ENCODE results near the gene ZFP92. TPM values are rescaled to one million over a fixed set of nuclear protein-coding genes. Genes with fewer than 3 reads are reported as not detected.
A peak's percentile ranks its signal among the peaks of the same experiment; 100 is the strongest.

Gene ZFP92
- total RNA-seq, 1 donor from 2014 or later = 1.5 TPM

DNA sequence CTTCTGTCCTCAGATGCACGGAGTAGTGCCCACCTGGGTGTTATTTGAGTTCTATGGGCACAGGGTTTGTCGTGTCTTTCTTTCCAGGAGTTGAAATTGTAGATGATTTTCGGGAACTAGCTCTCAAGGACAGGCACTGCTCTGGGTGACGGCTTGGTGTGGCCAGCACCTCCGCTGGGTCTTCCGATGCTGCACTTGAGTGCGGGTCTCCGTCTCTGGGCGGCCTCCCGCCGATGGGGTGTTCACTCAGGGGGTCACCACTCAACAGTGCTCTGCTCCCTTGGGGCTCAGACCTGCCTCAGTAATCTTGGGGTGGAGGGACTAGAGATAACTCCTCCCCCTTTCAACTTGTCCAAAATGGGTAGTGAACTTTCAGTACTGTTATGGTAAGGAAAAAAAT lies 2.5 kb downstream of the ZFP92 start:
- peaks cover 6% of the 10 kb centered on the region for H3K27me3 Mint-ChIP-seq (ENCODE audit: low read depth)
- peaks cover 3% of the 10 kb centered on the region for H3K4me1 Mint-ChIP-seq (ENCODE audit: low read depth)
- H3K4me3 Mint-ChIP-seq (ENCODE audit: unreplicated experiment) = no peak overlapping the region
- H3K9me3 Mint-ChIP-seq (ENCODE audit: low read depth) = peaks cover 11% of the 10 kb centered on the region
- DNase-seq (ENCODE audit: low spot score) = peak; percentile 70
- TF ChIP-seq, protein P1, sequence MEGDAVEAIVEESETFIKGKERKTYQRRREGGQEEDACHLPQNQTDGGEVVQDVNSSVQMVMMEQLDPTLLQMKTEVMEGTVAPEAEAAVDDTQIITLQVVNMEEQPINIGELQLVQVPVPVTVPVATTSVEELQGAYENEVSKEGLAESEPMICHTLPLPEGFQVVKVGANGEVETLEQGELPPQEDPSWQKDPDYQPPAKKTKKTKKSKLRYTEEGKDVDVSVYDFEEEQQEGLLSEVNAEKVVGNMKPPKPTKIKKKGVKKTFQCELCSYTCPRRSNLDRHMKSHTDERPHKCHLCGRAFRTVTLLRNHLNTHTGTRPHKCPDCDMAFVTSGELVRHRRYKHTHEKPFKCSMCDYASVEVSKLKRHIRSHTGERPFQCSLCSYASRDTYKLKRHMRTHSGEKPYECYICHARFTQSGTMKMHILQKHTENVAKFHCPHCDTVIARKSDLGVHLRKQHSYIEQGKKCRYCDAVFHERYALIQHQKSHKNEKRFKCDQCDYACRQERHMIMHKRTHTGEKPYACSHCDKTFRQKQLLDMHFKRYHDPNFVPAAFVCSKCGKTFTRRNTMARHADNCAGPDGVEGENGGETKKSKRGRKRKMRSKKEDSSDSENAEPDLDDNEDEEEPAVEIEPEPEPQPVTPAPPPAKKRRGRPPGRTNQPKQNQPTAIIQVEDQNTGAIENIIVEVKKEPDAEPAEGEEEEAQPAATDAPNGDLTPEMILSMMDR (IDR thresholded peaks at IDR 0.05) = no peak
- no peak overlapping the region for H3K27ac Mint-ChIP-seq (ENCODE audit: unreplicated experiment)
- H3K36me3 Mint-ChIP-seq (ENCODE audit: low read depth) = no peaks in the 10 kb centered on the region

DNA sequence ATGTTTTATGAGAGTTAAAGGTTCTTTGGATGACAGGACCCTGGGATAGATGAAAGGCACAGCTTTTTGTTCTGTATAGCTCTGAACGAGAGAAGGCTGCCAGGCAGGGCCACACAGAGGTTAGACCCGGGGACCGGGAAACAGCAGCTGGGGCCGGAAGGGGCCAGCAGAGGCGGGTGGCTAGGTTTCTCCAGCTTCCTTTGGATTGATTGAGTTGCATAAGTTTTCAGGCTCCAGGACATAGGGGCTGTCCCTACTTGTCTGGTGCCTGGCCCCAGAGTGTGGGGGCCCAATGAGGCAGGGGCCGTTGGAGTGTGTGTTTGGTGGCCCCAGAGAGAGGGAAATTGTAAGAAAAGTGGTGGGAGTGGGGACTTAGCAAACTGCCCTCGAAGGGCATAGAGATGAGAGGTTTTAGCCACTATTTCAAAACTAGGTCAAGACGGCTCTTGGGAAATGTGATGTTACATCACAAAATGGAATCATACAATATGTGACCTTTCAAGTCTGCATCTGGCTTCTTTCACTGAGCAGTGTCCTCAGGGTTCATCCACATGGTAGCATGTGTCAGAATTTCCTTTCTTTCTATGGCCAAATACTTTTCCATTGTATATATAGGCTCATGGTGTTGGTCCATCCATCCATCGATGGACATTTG lies 3.7 kb downstream of the ZFP92 start:
- H3K27me3 Mint-ChIP-seq (ENCODE audit: low read depth) = peaks cover 6% of the 10 kb centered on the region
- H3K4me3 Mint-ChIP-seq (ENCODE audit: unreplicated experiment) = no peak overlapping the region
- DNase-seq (ENCODE audit: low spot score) = peak; percentile 53

DNA sequence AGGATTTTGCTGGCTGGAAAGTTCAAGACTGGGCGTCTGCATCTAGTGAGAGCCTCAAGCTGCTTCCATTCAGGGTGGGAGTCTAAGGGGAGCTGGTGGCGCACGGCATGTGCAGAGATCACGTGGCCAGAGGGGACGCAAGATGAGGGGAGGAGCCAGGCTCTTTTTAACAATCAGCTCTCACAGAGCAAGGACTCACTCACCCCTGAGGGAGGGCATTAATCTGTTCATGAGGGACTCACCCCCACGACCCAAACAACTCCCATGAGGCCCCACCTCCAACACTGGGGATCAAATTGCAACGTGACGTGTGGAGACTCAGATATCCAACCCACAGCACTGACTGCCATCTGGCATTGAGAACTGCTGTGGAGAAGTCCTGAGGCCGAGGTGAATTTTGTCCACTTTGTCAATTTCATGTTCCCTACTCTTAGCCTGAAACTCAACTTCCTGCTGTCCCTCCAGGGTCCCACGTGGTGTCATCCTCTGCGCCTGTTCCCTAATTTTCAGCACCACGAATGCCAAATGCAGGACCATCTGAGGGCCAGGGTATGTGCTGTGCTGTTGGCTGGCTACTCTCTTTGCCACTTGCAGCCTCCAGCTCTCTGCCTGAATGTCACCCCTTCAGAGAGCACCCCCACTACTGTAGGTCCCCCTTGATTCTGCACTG lies 5.6 kb downstream of the ZFP92 start:
- DNase-seq (ENCODE audit: low spot score) = peak; percentile 49
- H3K4me3 Mint-ChIP-seq (ENCODE audit: unreplicated experiment) = no peak overlapping the region
- TF ChIP-seq, protein P1 (IDR thresholded peaks at IDR 0.05) = no peak
- peaks cover 2% of the 10 kb centered on the region for H3K4me1 Mint-ChIP-seq (ENCODE audit: low read depth)
- H3K36me3 Mint-ChIP-seq (ENCODE audit: low read depth) = peaks cover 1% of the 10 kb centered on the region
- no peak overlapping the region for H3K27ac Mint-ChIP-seq (ENCODE audit: unreplicated experiment)
- peaks cover 11% of the 10 kb centered on the region for H3K9me3 Mint-ChIP-seq (ENCODE audit: low read depth)
- peaks cover 6% of the 10 kb centered on the region for H3K27me3 Mint-ChIP-seq (ENCODE audit: low read depth)

More for the DNA sequence above, 3.7 kb downstream of the ZFP92 start:
- Mint-ChIP-seq H3K4me1 (ENCODE audit: low read depth) (peaks cover 3% of the 10 kb centered on the region), H3K9me3 (ENCODE audit: low read depth) (peaks cover 11% of the 10 kb centered on the region), H3K27ac (ENCODE audit: unreplicated experiment) (no peak overlapping the region), H3K36me3 (ENCODE audit: low read depth) (no peaks in the 10 kb centered on the region)
- TF ChIP-seq, protein P1 (IDR thresholded peaks at IDR 0.05) = no peak

DNA sequence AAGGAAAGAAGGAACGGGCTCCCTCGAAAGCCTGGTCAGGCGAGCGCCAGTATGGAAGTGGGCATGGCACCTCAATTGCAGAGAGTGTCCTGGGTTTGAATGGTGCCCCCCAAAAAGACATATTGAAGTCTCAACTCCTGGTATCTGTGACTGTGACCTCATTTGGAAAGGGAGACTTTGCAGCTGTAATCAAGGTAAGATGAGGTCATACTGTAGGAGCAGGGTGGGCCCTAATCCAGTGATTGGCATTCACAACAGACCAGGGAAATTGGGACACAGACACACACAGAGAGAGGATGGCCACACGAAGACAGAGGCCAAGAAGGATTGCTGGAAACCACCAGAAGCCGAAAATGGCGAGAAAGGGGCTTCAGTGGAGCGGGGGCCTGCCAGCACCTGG lies 6.4 kb downstream of the ZFP92 start:
- no peak overlapping the region for H3K27ac Mint-ChIP-seq (ENCODE audit: unreplicated experiment)

DNA sequence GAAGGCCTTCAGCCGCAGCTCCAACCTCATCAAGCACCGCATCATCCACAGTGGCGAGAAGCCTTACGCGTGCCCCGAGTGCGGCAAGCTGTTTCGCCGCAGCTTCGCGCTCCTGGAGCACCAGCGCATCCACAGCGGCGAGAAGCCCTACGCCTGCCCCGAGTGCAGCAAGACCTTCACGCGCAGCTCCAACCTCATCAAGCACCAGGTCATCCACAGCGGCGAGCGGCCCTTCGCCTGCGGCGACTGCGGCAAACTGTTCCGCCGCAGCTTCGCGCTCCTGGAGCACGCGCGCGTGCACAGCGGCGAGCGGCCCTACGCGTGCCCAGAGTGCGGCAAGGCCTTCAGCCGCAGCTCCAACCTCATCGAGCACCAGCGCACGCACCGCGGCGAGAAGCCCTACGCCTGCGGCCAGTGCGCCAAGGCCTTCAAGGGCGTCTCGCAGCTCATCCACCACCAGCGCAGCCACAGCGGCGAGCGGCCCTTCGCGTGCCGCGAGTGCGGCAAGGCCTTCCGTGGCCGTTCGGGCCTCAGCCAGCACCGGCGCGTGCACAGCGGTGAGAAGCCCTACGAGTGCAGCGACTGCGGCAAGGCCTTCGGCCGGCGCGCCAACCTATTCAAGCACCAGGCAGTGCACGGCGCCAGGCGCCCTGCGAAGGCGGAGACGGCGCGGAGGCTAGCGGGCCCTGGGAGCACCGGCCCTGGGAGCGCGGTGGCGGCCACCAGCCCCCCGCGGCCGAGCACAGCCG lies 9.8 kb downstream of the ZFP92 start:
- Mint-ChIP-seq H3K9me3 (ENCODE audit: low read depth) (peaks cover 5% of the 10 kb centered on the region), H3K4me3 (ENCODE audit: unreplicated experiment) (no peak overlapping the region), H3K27me3 (ENCODE audit: low read depth) (peaks cover 3% of the 10 kb centered on the region), H3K4me1 (ENCODE audit: low read depth) (no peaks in the 10 kb centered on the region), H3K27ac (ENCODE audit: unreplicated experiment) (no peak overlapping the region), H3K36me3 (ENCODE audit: low read depth) (peaks cover 3% of the 10 kb centered on the region)
- TF ChIP-seq, protein P1 (IDR thresholded peaks at IDR 0.05) = no peak
- no peak for DNase-seq (ENCODE audit: low spot score)

More for the DNA sequence above, 6.4 kb downstream of the ZFP92 start:
- H3K4me1 Mint-ChIP-seq (ENCODE audit: low read depth) = no peaks in the 10 kb centered on the region
- DNase-seq (ENCODE audit: low spot score) = no peak
- TF ChIP-seq, protein P1 (IDR thresholded peaks at IDR 0.05) = no peak
- peaks cover 11% of the 10 kb centered on the region for H3K9me3 Mint-ChIP-seq (ENCODE audit: low read depth)
- peaks cover 6% of the 10 kb centered on the region for H3K27me3 Mint-ChIP-seq (ENCODE audit: low read depth)
- no peak overlapping the region for H3K4me3 Mint-ChIP-seq (ENCODE audit: unreplicated experiment)
- H3K36me3 Mint-ChIP-seq (ENCODE audit: low read depth) = peaks cover 1% of the 10 kb centered on the region

Data from chondrocyte (in vitro differentiated cells).